Glomerular endothelial cell (primary cell): ENCODE measurements around the gene SIPA1L2. TPM values are rescaled to one million over a fixed set of nuclear protein-coding genes. Genes with fewer than 3 reads are reported as not detected.
"Not testable (repeated sequence)": the region's sequence is repeated elsewhere in the genome, so short reads cannot be mapped to it uniquely, and the experiment has no call there.

Experiments
- DNase-seq: peaks from one replicate; pipeline ENCODE4 v3.0.0-alpha.2; 2011; ENCODE audit warnings: low read depth, low spot score; ENCODE audit errors: extremely low read depth
- total RNA-seq: library from RNA; depleted of rRNA; stranded (reverse); fragments of >200 nt; gene quantifications from 2 replicates; pipeline ENCODE4 v1.2.3, GENCODE V29; 2015

Gene SIPA1L2
- total RNA-seq, 1 donor from 2014 or later: 60.3 TPM

DNA sequence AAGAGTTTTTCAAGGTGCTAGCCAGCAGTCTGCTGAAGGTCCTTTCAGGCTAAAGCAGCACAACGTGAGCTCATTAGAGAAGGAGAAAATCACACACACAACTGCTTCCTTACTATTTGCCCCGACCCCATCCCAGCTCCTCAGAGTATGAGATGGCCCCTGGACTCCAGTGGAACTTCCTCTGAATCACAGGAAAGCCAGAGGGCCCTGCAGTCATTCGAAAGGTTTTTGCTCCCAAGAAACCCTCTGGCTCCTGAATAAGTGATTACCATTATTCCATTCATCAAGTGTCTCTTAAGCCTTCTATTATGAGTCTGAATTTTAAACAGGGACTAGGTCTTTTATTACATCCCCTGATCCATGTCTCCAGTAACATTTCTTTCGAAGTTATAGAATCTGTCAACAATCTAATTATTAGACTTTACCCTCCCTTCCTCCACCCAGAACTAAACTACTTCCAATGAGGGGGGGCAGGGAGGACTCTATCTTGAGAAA, 14.6 kb downstream of the SIPA1L2 start:
- DNase-seq: no peak

DNA sequence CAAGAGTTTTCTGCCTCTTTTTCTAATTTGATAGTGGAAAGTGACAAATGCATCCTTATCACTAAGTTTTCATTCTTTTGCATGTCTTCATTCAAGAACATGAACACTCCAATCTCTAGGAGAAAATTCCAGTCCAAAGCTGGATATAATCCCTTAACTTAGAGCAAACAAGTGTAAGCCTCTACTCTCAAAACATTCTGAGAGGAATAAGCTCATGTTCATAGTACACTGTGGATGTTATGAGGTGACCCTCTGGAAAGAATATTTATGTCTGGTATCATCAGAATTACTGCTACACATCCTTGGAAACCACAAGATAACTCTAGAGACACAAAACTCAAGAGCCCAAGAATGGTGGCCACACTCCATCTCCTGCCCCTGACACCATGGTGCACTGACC, 15.1 kb downstream of the SIPA1L2 start:
- DNase-seq: no peak

- DNase-seq: no peak
These were observed 16.1 kb downstream of the SIPA1L2 start for GRCh38 chr1:232613752-232614381.

DNA sequence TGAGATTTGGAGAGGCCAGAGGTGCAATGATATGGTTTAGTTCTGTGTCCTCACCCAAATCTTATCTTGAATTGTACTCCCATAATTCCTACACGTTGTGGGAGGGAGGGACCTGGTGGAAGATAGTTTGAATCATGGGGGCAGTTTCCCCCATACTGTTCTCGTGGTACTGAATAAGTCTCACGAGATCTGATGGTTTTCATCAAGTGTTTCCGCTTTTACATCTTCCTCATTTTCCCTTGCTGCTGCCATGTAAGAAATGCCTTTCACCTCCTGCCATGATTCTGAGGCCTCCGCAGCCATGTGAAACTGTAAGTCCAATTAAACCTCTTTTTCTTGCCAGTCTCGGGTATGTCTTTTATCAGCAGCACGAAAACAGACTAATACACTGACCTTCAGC, 17.1 kb downstream of the SIPA1L2 start:
- not testable (repeated sequence) for DNase-seq

GRCh38 chr1:232611834-232612233, 18.1 kb downstream of the SIPA1L2 start:
- no peak for DNase-seq

GRCh38 chr1:232610902-232611745, 18.8 kb downstream of the SIPA1L2 start:
- DNase-seq: not testable (repeated sequence)

GRCh38 chr1:232610192-232610901, 19.6 kb downstream of the SIPA1L2 start:
- no peak for DNase-seq

GRCh38 chr1:232608427-232608826, 21.5 kb downstream of the SIPA1L2 start:
- no peak for DNase-seq

GRCh38 chr1:232602622-232603021, 27.3 kb downstream of the SIPA1L2 start:
- no peak for DNase-seq

DNA sequence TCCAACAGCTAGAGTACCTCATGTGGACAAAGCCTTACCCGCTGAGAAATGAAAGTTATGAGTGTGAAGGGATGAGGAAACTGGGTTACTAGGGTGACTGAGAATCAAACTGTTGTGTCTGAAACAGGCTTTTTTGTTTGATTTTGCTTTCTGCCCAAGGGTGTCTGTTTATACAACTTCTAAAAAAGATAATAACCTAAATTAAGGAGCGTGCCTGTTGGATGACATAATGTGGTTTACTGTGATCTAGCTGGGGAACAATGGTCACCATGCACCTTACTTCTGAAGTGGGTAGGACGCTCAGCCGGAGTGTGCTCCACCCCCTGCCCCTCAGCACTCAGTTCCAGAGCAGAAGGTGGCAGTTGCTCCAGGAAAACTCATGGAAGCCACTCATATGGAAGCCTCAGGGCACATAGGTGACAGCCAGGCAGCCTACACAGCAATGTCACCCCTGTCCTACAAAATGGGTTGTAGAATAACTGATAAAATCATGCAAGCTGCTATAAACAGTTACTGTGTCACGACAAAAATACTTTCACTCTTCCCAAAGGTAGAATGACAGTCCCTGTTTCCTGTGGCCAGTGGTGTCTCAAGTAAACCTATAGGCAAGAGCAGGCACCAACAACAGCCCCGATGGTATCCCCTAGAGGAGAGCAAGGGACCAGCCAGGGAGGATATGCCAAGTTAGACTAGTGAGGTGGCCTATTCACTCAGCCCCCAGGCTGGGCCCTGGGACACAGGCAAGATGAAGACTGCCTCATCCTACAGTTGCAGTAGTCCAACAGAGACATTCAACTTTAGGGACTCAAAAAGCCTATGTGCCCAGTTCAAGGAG, 29.3 kb downstream of the SIPA1L2 start:
- DNase-seq: no peak

DNA sequence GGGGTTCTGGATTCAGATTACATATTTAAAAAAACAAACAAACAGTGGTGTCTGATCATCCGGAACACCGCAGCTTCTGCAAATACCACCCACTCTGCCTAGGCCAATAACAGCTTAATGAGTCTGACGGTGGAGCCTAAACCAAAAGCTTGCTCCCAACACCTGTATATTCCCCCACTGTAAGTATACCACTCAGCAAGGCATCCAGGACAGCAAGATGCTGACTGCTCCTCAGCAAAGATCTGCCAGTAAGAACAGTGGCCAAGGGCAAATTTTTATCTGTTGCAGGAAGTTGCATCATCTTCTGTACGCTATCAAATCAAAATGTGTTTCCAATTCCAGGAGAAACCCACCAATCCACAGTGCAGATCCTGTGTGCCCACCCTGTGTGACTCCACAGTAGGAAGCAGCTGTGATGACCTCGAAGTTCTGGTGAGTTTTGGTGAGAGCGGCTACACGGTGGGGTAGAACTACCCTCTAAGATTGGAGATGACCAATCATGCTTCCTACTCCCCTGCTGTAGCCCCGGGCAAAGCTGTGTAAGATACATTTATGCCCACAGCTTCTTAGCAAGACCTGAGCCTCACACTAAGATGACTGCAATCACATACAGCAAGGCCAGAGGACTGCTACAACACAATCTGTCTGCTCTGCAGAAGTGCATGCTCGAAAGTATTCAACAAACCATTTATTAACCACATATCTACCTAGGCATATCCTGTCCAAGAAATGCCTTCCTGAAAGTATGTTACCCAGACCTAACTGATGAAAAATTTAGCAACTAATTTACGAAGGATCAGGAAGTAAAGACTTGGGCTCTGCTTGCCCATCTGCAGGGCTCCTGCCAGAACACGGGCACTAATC, 30.5 kb downstream of the SIPA1L2 start:
- DNase-seq: no peak

- DNase-seq: no peak
These were observed 31.1 kb downstream of the SIPA1L2 start for GRCh38 chr1:232598837-232599177.

- no peak for DNase-seq
These were observed 31.8 kb downstream of the SIPA1L2 start for GRCh38 chr1:232598133-232598532.

- no peak for DNase-seq
These were observed 32.2 kb downstream of the SIPA1L2 start for GRCh38 chr1:232597721-232598120.

DNA sequence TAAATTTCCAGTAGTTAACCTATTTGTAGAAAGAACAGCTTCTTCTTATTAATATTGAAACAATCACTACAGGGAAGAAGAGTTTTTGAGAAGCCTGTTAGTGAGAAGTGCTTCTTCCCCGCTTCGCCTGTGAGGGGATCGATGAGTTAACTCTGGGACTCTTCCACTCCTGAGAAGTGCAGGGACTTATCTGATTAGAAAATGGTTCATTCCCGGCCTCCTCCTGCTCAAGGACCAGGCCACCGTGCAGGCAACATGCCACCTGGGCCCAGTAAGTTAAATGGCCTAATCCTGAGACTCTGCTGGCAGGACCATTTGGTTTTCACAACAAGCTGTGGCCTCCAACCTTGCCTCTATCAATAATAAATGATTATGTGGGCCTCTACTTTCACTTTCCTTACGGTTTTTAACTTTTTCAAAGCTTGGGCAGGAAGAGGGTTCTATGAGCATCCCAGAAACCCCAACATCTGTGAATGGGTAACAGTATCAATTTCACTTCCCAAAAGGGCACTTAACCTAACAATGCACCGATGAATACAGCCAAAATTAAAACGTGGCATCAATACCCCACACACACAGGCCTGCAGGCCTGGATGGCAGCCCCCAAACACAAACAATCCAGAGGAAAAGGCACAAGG, 33.1 kb downstream of the SIPA1L2 start:
- DNase-seq: no peak

DNA sequence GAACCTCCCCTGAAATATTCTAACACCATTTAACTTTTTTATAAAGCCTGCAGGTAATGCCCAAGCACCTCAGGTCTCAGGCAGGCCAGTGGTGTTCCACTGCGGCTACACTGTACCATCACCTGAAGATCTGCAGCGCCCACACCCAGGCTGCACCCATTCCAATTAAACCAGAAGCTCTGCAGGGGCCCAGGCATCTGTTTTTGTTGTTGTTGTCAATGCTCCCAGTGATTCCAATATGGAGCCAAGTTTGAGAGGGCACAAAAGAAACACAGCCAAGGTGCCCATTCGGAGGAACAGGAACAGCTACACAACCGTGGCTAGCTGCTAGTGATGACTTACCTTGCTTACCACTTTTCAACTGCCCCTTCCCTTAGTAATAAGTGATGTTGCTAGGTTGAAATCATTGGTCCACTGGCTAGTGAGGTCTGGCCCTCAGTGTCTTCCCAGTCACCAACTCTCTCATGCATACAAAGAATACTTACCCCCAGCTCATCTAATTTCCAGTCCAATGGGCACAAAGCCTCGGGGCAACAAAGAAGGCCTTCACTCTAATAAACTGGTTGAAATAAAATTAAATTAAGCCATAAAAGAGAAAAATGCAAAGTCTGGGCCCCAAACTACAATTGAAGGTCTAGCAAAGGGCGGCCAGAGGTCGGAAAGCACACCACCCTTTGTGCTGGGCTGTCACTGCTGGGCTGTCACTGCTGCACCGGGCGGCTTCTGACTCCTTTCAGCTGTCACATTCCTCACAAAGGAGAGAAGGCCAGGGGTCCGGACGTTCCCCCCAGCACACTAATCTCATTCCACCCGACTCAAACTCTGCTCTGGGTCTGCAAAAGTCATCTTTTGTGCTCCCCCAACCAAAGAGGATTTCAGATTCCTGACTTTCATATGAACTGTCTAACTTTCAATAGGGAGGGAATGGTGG, 34.9 kb downstream of the SIPA1L2 start:
- no peak for DNase-seq

DNA sequence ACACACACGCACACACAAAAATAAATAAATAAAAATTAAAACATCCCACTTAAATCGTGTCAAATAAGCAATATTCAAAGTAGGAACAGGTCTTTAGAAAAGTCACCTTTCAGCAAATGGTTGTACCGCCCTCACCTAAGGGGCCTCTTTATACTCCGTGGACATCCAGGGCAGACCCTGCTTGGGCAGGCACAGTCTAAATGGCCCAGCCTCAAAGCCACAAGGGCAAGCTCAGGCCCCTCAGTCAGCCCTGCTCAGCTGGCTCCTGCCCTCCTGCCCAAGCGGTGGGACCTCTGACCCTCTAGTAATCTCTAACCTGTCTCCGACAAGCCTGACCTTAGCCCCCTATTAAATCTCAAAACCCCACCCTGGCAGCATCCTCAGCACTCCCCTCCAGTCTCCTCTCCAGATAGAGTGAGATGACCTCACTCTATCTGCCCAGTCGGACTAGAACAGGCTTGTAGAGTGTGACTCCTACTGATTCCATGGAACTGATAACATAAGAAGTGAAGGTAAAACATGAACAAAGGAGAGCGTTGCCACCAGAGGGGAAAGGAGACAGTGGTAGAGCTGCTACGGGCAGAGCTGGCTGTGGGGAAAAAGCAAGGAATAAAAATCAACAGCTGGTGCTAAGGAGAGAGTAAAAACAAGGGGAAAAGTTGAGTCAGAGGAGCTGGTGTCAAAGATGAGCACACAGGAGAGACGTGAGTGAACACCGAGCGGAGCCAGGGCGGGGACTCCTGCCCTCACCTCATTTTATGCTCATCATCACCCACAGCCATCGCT, 36.0 kb downstream of the SIPA1L2 start:
- no peak for DNase-seq
